ENCODE data around the gene AP1AR.

Gene AP1AR

GRCh38 chr4:112252234-112252633, 20.6 kb downstream of the AP1AR start:
- TF ChIP-seq POLR2AphosphoS5 (IDR thresholded peaks at IDR 0.05; ENCODE audit: low read depth, low read length) (no peak), TAF1 (IDR thresholded peaks at IDR 0.05; ENCODE audit: borderline replicate concordance, insufficient read depth, low read length) (no peak)

- TF ChIP-seq SIN3A (IDR thresholded peaks at IDR 0.05; ENCODE audit: borderline replicate concordance, insufficient read depth, low read length): no peak
- TF ChIP-seq FOXP2 (optimal IDR thresholded peaks at IDR 0.05; ENCODE audit: borderline replicate concordance, extremely low read depth, extremely low read length, insufficient read depth): no peak
- TF ChIP-seq TAF1 (IDR thresholded peaks at IDR 0.05; ENCODE audit: borderline replicate concordance, insufficient read depth, low read length): no peak
- no peak for TF ChIP-seq POLR2AphosphoS5 (IDR thresholded peaks at IDR 0.05; ENCODE audit: low read depth, low read length)
- no peak for TF ChIP-seq REST (IDR thresholded peaks at IDR 0.05; ENCODE audit: insufficient read depth in 1 of 2, low read depth in 2 of 2, low read length in 2 of 2)
These were observed 21.9 kb downstream of the AP1AR start for GRCh38 chr4:112253382-112254000.

GRCh38 chr4:112257098-112257497, 25.5 kb downstream of the AP1AR start:
- TF ChIP-seq FOXP2 (optimal IDR thresholded peaks at IDR 0.05; ENCODE audit: borderline replicate concordance, extremely low read depth, extremely low read length, insufficient read depth) (no peak), REST (IDR thresholded peaks at IDR 0.05; ENCODE audit: insufficient read depth in 1 of 2, low read depth in 2 of 2, low read length in 2 of 2) (no peak), TAF1 (IDR thresholded peaks at IDR 0.05; ENCODE audit: borderline replicate concordance, insufficient read depth, low read length) (no peak), SIN3A (IDR thresholded peaks at IDR 0.05; ENCODE audit: borderline replicate concordance, insufficient read depth, low read length) (no peak), POLR2AphosphoS5 (IDR thresholded peaks at IDR 0.05; ENCODE audit: low read depth, low read length) (no peak)

- TF ChIP-seq TAF1 (IDR thresholded peaks at IDR 0.05; ENCODE audit: borderline replicate concordance, insufficient read depth, low read length) (no peak), FOXP2 (optimal IDR thresholded peaks at IDR 0.05; ENCODE audit: borderline replicate concordance, extremely low read depth, extremely low read length, insufficient read depth) (no peak), REST (IDR thresholded peaks at IDR 0.05; ENCODE audit: insufficient read depth in 1 of 2, low read depth in 2 of 2, low read length in 2 of 2) (no peak), POLR2AphosphoS5 (IDR thresholded peaks at IDR 0.05; ENCODE audit: low read depth, low read length) (no peak), SIN3A (IDR thresholded peaks at IDR 0.05; ENCODE audit: borderline replicate concordance, insufficient read depth, low read length) (no peak)
These were observed 35.2 kb downstream of the AP1AR start for GRCh38 chr4:112266823-112267222.

- TF ChIP-seq POLR2AphosphoS5 (IDR thresholded peaks at IDR 0.05; ENCODE audit: low read depth, low read length) (no peak), SIN3A (IDR thresholded peaks at IDR 0.05; ENCODE audit: borderline replicate concordance, insufficient read depth, low read length) (no peak), TAF1 (IDR thresholded peaks at IDR 0.05; ENCODE audit: borderline replicate concordance, insufficient read depth, low read length) (no peak), REST (IDR thresholded peaks at IDR 0.05; ENCODE audit: insufficient read depth in 1 of 2, low read depth in 2 of 2, low read length in 2 of 2) (no peak), FOXP2 (optimal IDR thresholded peaks at IDR 0.05; ENCODE audit: borderline replicate concordance, extremely low read depth, extremely low read length, insufficient read depth) (no peak)
These were observed 38.5 kb downstream of the AP1AR start for GRCh38 chr4:112270051-112270450.
